ENCODE results near the gene USH2A. TPM values are rescaled to one million over a fixed set of nuclear protein-coding genes. Genes with fewer than 3 reads are reported as not detected.

USH2A gene
- total RNA-seq, 1 donor from 2014 or later = 0.55 TPM

DNA sequence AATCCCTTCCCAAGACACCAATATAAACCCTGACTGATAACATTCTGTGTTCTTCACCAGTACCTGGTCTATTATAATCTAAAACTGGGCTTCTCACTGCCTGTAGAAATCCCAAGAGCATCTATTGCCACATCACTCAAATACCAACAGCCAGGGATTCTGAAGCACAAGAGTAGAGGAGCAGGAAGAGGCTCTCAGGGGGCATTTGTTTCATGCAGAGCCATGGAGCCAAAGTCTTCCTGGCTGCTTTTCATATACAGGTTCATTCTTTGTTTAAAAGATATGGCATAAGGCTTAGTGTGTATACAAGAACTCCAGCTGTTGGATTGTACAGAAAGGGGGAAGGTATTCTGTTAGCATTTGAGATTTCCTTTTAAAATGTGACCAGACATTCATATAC is 38.2 kb upstream of the USH2A start:
- H3K4me1 Mint-ChIP-seq (ENCODE audit: low read depth) = peaks cover 46% of the 10 kb centered on the region
- TF ChIP-seq, protein P1, sequence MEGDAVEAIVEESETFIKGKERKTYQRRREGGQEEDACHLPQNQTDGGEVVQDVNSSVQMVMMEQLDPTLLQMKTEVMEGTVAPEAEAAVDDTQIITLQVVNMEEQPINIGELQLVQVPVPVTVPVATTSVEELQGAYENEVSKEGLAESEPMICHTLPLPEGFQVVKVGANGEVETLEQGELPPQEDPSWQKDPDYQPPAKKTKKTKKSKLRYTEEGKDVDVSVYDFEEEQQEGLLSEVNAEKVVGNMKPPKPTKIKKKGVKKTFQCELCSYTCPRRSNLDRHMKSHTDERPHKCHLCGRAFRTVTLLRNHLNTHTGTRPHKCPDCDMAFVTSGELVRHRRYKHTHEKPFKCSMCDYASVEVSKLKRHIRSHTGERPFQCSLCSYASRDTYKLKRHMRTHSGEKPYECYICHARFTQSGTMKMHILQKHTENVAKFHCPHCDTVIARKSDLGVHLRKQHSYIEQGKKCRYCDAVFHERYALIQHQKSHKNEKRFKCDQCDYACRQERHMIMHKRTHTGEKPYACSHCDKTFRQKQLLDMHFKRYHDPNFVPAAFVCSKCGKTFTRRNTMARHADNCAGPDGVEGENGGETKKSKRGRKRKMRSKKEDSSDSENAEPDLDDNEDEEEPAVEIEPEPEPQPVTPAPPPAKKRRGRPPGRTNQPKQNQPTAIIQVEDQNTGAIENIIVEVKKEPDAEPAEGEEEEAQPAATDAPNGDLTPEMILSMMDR (IDR thresholded peaks at IDR 0.05; ENCODE audit: unreplicated experiment) = no peak
- DNase-seq (ENCODE audit: low spot score, unreplicated experiment) = no peak
- H3K27me3 Mint-ChIP-seq = no peaks in the 10 kb centered on the region
- no peaks in the 10 kb centered on the region for H3K36me3 Mint-ChIP-seq (ENCODE audit: insufficient read depth)
- no peak overlapping the region for H3K27ac Mint-ChIP-seq
- no peaks in the 10 kb centered on the region for H3K9me3 Mint-ChIP-seq (ENCODE audit: low read depth)
- H3K4me3 Mint-ChIP-seq (ENCODE audit: low read depth) = no peak overlapping the region

DNA sequence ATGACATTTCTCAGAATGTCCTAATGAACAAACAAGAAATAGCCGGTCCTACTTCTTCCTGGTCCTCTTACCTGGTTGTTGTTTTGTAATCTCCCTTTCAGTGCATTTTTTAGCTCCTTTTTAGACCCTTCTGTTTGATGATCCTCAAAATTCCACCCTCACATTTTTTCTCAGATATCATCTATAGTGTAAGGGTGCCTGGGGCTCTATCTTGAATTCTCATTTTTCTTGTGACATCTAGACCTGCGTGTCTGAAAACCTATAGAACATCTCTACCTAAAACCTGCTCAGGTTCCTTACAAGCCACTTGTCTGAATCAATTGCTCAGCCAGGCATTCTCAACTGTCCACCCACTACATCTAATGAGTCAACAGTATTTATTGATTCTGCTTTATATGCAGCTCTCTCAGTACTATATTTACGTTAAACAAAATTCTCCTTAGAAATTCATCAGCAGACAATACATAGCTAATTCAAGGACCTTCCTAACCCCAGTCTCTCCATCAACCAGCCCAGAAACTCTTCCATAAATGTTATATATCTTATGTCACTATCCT is 36.5 kb upstream of the USH2A start:
- H3K36me3 Mint-ChIP-seq (ENCODE audit: insufficient read depth) = no peaks in the 10 kb centered on the region
- TF ChIP-seq, protein P1 (IDR thresholded peaks at IDR 0.05; ENCODE audit: unreplicated experiment) = no peak
- H3K27me3 Mint-ChIP-seq = no peaks in the 10 kb centered on the region
- H3K9me3 Mint-ChIP-seq (ENCODE audit: low read depth) = peaks cover 2% of the 10 kb centered on the region
- no peak overlapping the region for H3K27ac Mint-ChIP-seq
- H3K4me1 Mint-ChIP-seq (ENCODE audit: low read depth) = peaks cover 44% of the 10 kb centered on the region
- H3K4me3 Mint-ChIP-seq (ENCODE audit: low read depth) = no peak overlapping the region
- DNase-seq (ENCODE audit: low spot score, unreplicated experiment) = no peak

DNA sequence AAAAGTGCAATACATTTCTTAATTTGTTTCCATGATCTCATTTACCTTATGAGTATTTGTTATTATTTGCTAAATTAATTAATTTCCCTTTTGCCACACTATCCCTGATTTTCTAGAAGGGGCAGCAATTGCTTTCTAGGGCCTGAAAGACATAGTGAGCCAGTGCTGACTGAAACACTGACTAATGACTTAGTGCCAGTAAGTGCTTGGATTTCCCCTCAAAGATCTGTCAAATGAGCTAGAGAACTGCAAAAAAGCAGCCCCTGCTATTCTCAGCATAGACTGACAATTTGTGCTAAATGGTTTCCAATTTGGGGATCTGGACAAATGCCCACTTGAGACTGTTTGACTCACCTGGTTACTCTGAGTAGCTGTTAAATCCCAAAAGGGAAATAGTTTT is 35.6 kb upstream of the USH2A start:
- Mint-ChIP-seq H3K4me3 (ENCODE audit: low read depth) (no peak overlapping the region), H3K36me3 (ENCODE audit: insufficient read depth) (no peaks in the 10 kb centered on the region), H3K27me3 (no peaks in the 10 kb centered on the region), H3K4me1 (ENCODE audit: low read depth) (peaks cover 47% of the 10 kb centered on the region), H3K27ac (no peak overlapping the region), H3K9me3 (ENCODE audit: low read depth) (peaks cover 4% of the 10 kb centered on the region)
- no peak for DNase-seq (ENCODE audit: low spot score, unreplicated experiment)
- TF ChIP-seq, protein P1 (IDR thresholded peaks at IDR 0.05; ENCODE audit: unreplicated experiment) = no peak

DNA sequence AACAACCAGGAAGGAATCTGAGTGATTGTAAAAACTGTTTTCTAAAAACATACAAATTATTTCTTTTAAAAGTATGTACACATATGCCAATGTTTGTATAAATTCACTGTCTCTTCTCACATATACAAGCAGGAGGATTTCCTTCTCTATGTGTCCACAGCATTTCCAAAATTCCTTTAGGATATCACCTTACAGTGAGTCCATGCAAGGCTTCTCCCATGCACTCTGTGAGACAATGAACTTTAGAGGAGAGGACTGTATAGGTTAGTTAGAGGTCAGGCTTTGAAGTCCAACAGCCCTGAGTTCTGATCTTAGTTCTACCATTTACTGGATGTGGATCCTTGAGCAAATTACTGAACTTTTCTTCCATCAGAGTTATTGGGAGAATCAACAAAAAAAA is 34.1 kb upstream of the USH2A start:
- Mint-ChIP-seq H3K9me3 (ENCODE audit: low read depth) (peaks cover 4% of the 10 kb centered on the region), H3K27me3 (no peaks in the 10 kb centered on the region), H3K27ac (no peak overlapping the region), H3K36me3 (ENCODE audit: insufficient read depth) (no peaks in the 10 kb centered on the region), H3K4me3 (ENCODE audit: low read depth) (no peak overlapping the region), H3K4me1 (ENCODE audit: low read depth) (peaks cover 41% of the 10 kb centered on the region)
- TF ChIP-seq, protein P1 (IDR thresholded peaks at IDR 0.05; ENCODE audit: unreplicated experiment) = no peak
- no peak for DNase-seq (ENCODE audit: low spot score, unreplicated experiment)

DNA sequence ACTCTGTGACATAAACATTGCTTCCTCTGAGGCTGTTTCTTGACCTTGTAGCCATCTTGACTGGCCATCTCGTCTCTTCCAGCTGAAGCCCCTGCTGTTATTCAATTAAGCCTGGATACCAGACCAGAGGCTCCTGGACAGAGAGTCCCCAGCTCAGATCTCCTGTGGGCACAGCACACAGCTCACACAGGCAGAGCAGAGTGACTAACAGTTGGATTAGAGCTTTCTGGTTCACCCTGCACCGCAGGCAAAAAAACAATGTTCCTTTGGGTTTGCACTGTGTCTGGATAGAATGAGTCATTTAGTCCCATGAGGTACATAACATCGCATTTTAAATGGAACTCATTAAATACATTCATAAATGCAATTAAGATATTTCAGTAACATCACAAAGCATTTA is 33.4 kb upstream of the USH2A start:
- no peak for DNase-seq (ENCODE audit: low spot score, unreplicated experiment)
- Mint-ChIP-seq H3K4me1 (ENCODE audit: low read depth) (peaks cover 40% of the 10 kb centered on the region), H3K4me3 (ENCODE audit: low read depth) (no peak overlapping the region), H3K9me3 (ENCODE audit: low read depth) (peaks cover 4% of the 10 kb centered on the region), H3K27me3 (no peaks in the 10 kb centered on the region), H3K36me3 (ENCODE audit: insufficient read depth) (no peaks in the 10 kb centered on the region), H3K27ac (no peak overlapping the region)
- TF ChIP-seq, protein P1 (IDR thresholded peaks at IDR 0.05; ENCODE audit: unreplicated experiment) = no peak
